Thyroid gland (tissue), 4 donors: Measurements from ENCODE around the gene ENKD1. TPM values are rescaled to one million over a fixed set of nuclear protein-coding genes. Genes with fewer than 3 reads are reported as not detected.

Experiments used
- DNase-seq, 2 donors: peaks; one replicate each; pipeline ENCODE4 v3.0.0-alpha.2; 2019
- H3K27ac ChIP-seq, 3 donors: fragments of 200-600 bp; sonication (generic); 1 replicate in 2 of 3; 2 replicates in 1 of 3; pipeline ENCODE4 v1.5.1; 2016 to 2019; ENCODE audit warnings: mild to moderate bottlenecking in 1 of 3, moderate library complexity in 1 of 3
- H3K27me3 ChIP-seq: fragments of 200-600 bp; sonication (generic); one replicate; pipeline ENCODE4 v1.5.1; 2019
- H3K36me3 ChIP-seq, 2 donors: fragments of 200-600 bp; sonication (generic); one replicate each; pipeline ENCODE4 v1.5.1; 2016 to 2019
- H3K4me1 ChIP-seq, 2 donors: fragments of 200-600 bp; sonication (generic); one replicate each; pipeline ENCODE4 v1.5.1; 2017 to 2019
- H3K4me3 ChIP-seq, 3 donors: fragments of 200-600 bp; sonication (generic); replicated peaks in 1 of 3; 1 replicate in 2 of 3; 2 replicates in 1 of 3; pipeline ENCODE4 v1.5.1; 2016; ENCODE audit warnings: mild to moderate bottlenecking in 1 of 3
- H3K9me3 ChIP-seq: fragments of 200-600 bp; sonication (generic); one replicate; pipeline ENCODE4 v1.5.1; 2017
- POLR2A ChIP-seq, 2 donors: fragments of 450-650 bp; IDR thresholded peaks; one replicate each; pipeline ENCODE4 v1.6.1; 2017; ENCODE audit warnings: antibody characterized with exemption in 2 of 2, mild to moderate bottlenecking in 2 of 2, moderate library complexity in 1 of 2
- WGBS, 2 donors: methylation state at CpG; one replicate each; pipeline ENCODE4 v1.1.5; 2017; 5-methylcytosine and 5-hydroxymethylcytosine counted together
- intact Hi-C: fragments of 100-400 bp; cut with DNase I; formaldehyde crosslinking; loops from one replicate; pipeline ENCODE4 v1.15.1; 2023
- total RNA-seq, 4 donors: library from RNA; depleted of rRNA; stranded (reverse); fragments of >200 nt; gene quantifications; one replicate each; pipeline ENCODE4 v1.2.3, GENCODE V29; 2016
- TF ChIP-seq, protein P1 (sequence below), 6 experiments: fragments of 200-600 bp in 3 of 6; fragments of 450-650 bp in 3 of 6; sonication (generic) in 3 of 6; IDR thresholded peaks; one replicate each; pipeline ENCODE4 v1.5.1; 2016 to 2019; ENCODE audit warnings: antibody characterized with exemption in 6 of 6, mild to moderate bottlenecking in 2 of 6, inconsistent platforms in 1 of 6, moderate library complexity in 1 of 6

ENKD1 gene
- total RNA-seq, 4 donors from 2014 or later = 14.2 to 33.2 (median 21.9) TPM

DNA sequence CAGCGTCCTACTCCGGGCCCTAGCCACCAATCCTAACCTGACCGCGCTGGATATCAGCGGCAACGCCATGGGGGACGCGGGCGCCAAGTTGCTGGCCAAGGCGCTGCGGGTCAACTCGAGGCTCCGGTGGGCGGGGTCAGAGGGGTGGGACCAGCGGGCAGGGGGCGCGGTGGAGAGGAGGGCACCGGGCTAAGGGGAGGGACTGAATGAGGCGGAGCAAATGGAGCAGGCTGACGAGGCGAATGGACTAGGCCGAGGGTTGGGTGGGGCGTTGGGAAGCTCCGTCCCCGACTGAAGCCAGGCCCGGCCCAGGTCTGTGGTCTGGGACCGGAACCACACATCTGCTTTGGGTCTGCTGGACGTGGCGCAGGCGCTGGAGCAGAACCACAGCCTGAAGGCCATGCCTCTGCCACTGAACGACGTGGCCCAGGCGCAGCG is 17.0 kb downstream of the ENKD1 start:
- H3K4me1 ChIP-seq = peaks cover 7 to 29% of the 10 kb centered on the region in 2 donors
- WGBS, 2 donors = 18% methylated on average over 33 to 34 of the region's 34 CpGs
- no peak for TF ChIP-seq POLR2A (IDR thresholded peaks at IDR 0.05)
- TF ChIP-seq, protein P1, sequence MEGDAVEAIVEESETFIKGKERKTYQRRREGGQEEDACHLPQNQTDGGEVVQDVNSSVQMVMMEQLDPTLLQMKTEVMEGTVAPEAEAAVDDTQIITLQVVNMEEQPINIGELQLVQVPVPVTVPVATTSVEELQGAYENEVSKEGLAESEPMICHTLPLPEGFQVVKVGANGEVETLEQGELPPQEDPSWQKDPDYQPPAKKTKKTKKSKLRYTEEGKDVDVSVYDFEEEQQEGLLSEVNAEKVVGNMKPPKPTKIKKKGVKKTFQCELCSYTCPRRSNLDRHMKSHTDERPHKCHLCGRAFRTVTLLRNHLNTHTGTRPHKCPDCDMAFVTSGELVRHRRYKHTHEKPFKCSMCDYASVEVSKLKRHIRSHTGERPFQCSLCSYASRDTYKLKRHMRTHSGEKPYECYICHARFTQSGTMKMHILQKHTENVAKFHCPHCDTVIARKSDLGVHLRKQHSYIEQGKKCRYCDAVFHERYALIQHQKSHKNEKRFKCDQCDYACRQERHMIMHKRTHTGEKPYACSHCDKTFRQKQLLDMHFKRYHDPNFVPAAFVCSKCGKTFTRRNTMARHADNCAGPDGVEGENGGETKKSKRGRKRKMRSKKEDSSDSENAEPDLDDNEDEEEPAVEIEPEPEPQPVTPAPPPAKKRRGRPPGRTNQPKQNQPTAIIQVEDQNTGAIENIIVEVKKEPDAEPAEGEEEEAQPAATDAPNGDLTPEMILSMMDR (IDR thresholded peaks at IDR 0.05) = no peak
- intact Hi-C loops = loop anchor here (5.0 kb wide), 1 partner anchor 102 kb away; no protein-coding TSS in a partner anchor
- no peaks in the 10 kb centered on the region for H3K36me3 ChIP-seq
- peaks cover 30% of the 10 kb centered on the region for H3K27me3 ChIP-seq
- no peaks in the 10 kb centered on the region for H3K9me3 ChIP-seq
- no peak overlapping the region for H3K4me3 ChIP-seq
- peak in 1 of 2 donors; percentile 24 for DNase-seq
- no peak overlapping the region for H3K27ac ChIP-seq

DNA sequence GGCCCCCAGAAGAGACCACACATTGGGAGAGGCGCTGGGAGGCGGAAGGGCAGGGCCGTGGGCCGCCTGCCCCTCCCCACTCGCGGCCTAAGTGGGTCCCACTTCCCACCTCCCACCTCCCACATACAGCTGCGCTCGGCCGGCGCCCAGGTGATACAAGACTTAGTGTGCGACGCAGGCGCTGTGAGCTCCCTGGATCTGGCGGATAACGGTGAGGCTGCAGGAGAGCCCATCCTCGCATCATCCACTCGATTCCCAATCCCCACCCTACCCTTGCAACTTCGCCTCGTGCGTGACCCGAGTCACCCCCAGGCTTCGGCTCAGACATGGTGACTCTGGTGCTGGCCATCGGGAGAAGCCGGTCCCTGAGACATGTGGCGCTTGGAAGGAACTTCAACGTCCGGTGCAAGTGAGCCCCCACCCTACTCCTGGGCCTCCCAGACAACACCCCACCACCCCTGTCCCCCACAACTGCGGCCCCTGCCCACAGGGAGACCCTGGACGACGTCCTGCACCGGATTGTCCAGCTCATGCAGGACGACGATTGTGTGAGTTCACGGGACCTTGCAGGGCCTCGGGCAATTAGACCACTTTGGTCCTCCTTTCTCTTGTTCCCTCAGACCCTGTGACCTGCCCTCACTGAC is 17.7 kb downstream of the ENKD1 start:
- no peaks in the 10 kb centered on the region for H3K36me3 ChIP-seq
- intact Hi-C loops = loop anchor here (5.0 kb wide), 1 partner anchor 102 kb away; no protein-coding TSS in a partner anchor
- no peak for DNase-seq
- TF ChIP-seq, protein P1 (IDR thresholded peaks at IDR 0.05) = no peak
- no peak for TF ChIP-seq POLR2A (IDR thresholded peaks at IDR 0.05)
- no peaks in the 10 kb centered on the region for H3K9me3 ChIP-seq
- H3K4me1 ChIP-seq = peaks cover 7 to 28% of the 10 kb centered on the region in 2 donors
- no peak overlapping the region for H3K27ac ChIP-seq
- peaks cover 24% of the 10 kb centered on the region for H3K27me3 ChIP-seq
- WGBS, 2 donors = 41 to 49% methylated on average over 17 to 35 of the region's 35 CpGs
- no peak overlapping the region for H3K4me3 ChIP-seq

DNA sequence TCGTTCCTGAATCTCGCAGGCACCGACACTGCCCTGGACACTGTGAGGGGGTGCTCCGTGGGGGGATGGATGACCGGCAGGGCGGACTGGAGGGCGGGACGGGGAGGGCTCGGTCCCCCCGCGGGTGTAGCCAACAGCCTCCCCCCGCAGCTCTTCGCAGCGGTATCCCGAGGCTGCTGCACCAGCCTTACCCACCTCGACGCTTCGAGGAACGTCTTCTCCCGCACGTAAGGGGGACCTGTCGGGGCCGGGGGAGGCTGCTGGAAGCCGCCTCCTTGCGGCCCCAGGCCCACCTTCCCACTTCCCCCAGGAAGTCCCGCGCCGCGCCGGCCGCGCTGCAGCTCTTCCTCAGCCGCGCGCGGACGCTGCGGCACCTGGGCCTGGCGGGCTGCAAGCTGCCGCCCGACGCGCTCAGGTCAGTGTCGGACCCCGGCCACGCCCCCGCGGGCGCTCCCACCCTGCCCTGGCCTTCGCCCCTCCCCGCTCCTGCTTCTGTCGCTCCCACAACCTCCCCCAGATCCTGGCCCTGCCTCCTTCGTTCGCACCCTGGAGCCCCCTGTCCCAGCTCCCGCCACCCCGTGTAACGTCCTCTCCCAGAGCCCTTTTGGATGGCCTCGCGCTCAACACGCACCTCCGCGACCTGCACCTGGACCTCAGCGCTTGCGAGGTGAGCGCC is 18.3 kb downstream of the ENKD1 start:
- WGBS, 2 donors = 29 to 37% methylated on average over 15 to 24 of the region's 65 CpGs
- no peak overlapping the region for H3K27ac ChIP-seq
- H3K9me3 ChIP-seq = no peaks in the 10 kb centered on the region
- H3K27me3 ChIP-seq = peaks cover 18% of the 10 kb centered on the region
- H3K4me1 ChIP-seq = peaks cover under 1 to 22% of the 10 kb centered on the region in 2 donors
- DNase-seq = no peak
- no peak overlapping the region for H3K4me3 ChIP-seq
- intact Hi-C loops = loop anchor here (5.0 kb wide), 1 partner anchor 101 kb away; no protein-coding TSS in a partner anchor
- no peaks in the 10 kb centered on the region for H3K36me3 ChIP-seq
- TF ChIP-seq POLR2A (IDR thresholded peaks at IDR 0.05) = no peak
- TF ChIP-seq, protein P1 (IDR thresholded peaks at IDR 0.05) = no peak

DNA sequence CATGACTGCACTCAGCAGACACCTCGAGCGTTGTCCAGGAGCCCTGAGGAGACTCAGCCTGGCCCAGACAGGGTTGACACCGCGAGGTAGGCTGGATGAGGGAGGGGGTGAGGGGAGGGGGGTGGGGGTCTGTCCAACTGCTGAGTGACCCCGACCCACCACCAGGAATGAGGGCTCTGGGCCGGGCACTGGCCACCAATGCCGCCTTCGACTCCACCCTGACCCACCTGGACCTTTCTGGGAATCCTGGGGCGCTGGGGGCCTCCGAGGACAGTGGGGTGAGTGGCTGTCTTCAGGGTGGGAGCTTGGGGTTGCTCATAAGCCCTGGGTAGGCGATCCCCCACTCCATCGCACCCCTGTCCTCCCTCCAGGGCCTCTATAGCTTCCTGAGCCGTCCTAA is 18.9 kb downstream of the ENKD1 start:
- H3K4me1 ChIP-seq = peaks cover 0 to 21% of the 10 kb centered on the region in 2 donors
- no peak overlapping the region for H3K27ac ChIP-seq
- H3K9me3 ChIP-seq = no peaks in the 10 kb centered on the region
- no peaks in the 10 kb centered on the region for H3K36me3 ChIP-seq
- peaks cover 17% of the 10 kb centered on the region for H3K27me3 ChIP-seq
- TF ChIP-seq, protein P1 (IDR thresholded peaks at IDR 0.05) = no peak
- TF ChIP-seq POLR2A (IDR thresholded peaks at IDR 0.05) = no peak
- intact Hi-C loops = loop anchor here (5.0 kb wide), 1 partner anchor 100 kb away; no protein-coding TSS in a partner anchor
- DNase-seq = no peak
- H3K4me3 ChIP-seq = no peak overlapping the region
- 75 to 79% methylated on average over 7 of the region's 13 CpGs for WGBS, 2 donors
